ENCODE measurements around the gene ARRDC3. TPM values are rescaled to one million over a fixed set of nuclear protein-coding genes. Genes with fewer than 3 reads are reported as not detected.

ARRDC3 gene
- total and polyA plus RNA-seq, 2 of the 8 experiments (the other 6 are each of a cell fraction or from before 2014, with no cell fraction given), result 2.9 to 5.7 TPM

GRCh38 chr5:91418158-91418557 is 35.0 kb upstream of the ARRDC3 start (continued):
- TF ChIP-seq E2F6 (IDR thresholded peaks at IDR 0.05) (no peak), HDAC6 (IDR thresholded peaks at IDR 0.05; ENCODE audit: low read depth, low read length) (no peak), SIX5 (IDR thresholded peaks at IDR 0.05; ENCODE audit: low read depth, low read length) (no peak), CTBP2 (IDR thresholded peaks at IDR 0.05; ENCODE audit: borderline replicate concordance, insufficient read depth, insufficient read length, low read length) (no peak), CHD7 (IDR thresholded peaks at IDR 0.05; ENCODE audit: insufficient replicate concordance, low read length) (no peak), POU5F1 (IDR thresholded peaks at IDR 0.05; ENCODE audit: low read depth, low read length) (no peak)
